SW480 (cell line): ENCODE measurements around the gene FAM111B.
"Not testable (repeated sequence)": the region's sequence is repeated elsewhere in the genome, so short reads cannot be mapped to it uniquely, and the experiment has no call there.

Experiments
- DNase-seq: peaks from one replicate; pipeline ENCODE4 v3.0.0-alpha.2; 2016; ENCODE audit warnings: low spot score

The FAM111B gene

GRCh38 chr11:59102259-59102765 lies 4.7 kb upstream of the FAM111B start:
- DNase-seq, result peak; percentile 46

- peak; percentile 57 for DNase-seq
These were observed 684 bp downstream of the FAM111B start for GRCh38 chr11:59107721-59108120.

GRCh38 chr11:59112494-59112893 lies 5.5 kb downstream of the FAM111B start:
- no peak for DNase-seq

GRCh38 chr11:59114344-59114743 lies 7.3 kb downstream of the FAM111B start:
- no peak for DNase-seq

GRCh38 chr11:59115553-59115952 lies 8.5 kb downstream of the FAM111B start:
- no peak for DNase-seq

GRCh38 chr11:59117774-59118173 lies 10.7 kb downstream of the FAM111B start:
- no peak for DNase-seq

GRCh38 chr11:59119826-59120225 lies 12.8 kb downstream of the FAM111B start:
- DNase-seq, result no peak

- peak; percentile 75 for DNase-seq
These were observed 28.8 kb downstream of the FAM111B start for GRCh38 chr11:59135648-59136461.

- DNase-seq, result not testable (repeated sequence)
These were observed 29.5 kb downstream of the FAM111B start for GRCh38 chr11:59136551-59136950.

GRCh38 chr11:59137190-59137589 lies 30.2 kb downstream of the FAM111B start:
- no peak for DNase-seq

- no peak for DNase-seq
These were observed 31.6 kb downstream of the FAM111B start for GRCh38 chr11:59138643-59139042.

- DNase-seq, result no peak
These were observed 34.2 kb downstream of the FAM111B start for GRCh38 chr11:59141191-59141590.

- DNase-seq, result peak; percentile 57
These were observed 34.8 kb downstream of the FAM111B start for GRCh38 chr11:59141673-59142460.

- DNase-seq, result peak; percentile 93
These were observed 35.8 kb downstream of the FAM111B start, which contains the start of gene FAM111A for GRCh38 chr11:59142530-59143507. TSS of gene FAM111A (plus strand) at chr11:59142856. CDS start at chr11:59148873, 6,017 bp downstream.

- peak; percentile 6 for DNase-seq
These were observed 37.1 kb downstream of the FAM111B start for GRCh38 chr11:59144096-59144495.

- DNase-seq, result peak; percentile 92
These were observed 37.7 kb downstream of the FAM111B start for GRCh38 chr11:59144579-59145345.

- no peak for DNase-seq
These were observed 38.5 kb downstream of the FAM111B start for GRCh38 chr11:59145534-59145933.

GRCh38 chr11:59151761-59152160 lies 44.7 kb downstream of the FAM111B start:
- DNase-seq, result no peak

GRCh38 chr11:59152312-59152951 lies 45.4 kb downstream of the FAM111B start:
- DNase-seq, result no peak

- no peak for DNase-seq
These were observed 47.6 kb downstream of the FAM111B start for GRCh38 chr11:59154610-59155009.
